Endodermal cell (in vitro differentiated cells): ENCODE results near the gene CPNE5. TPM values are rescaled to one million over a fixed set of nuclear protein-coding genes. Genes with fewer than 3 reads are reported as not detected.

Experiments used
- DNase-seq: peaks from one replicate; pipeline ENCODE4 v3.0.0-alpha.2; 2017
- H3K27ac ChIP-seq: 2 replicates; pipeline ENCODE4 v1.5.1; 2013; ENCODE audit warnings: mild to moderate bottlenecking, low read depth, low read length, moderate library complexity
- H3K27me3 ChIP-seq: 2 replicates; pipeline ENCODE4 v1.6.1; 2013; ENCODE audit warnings: mild to moderate bottlenecking, low read length, moderate library complexity; ENCODE audit not compliant: insufficient read depth, control insufficient read depth, poor library complexity, severe bottlenecking
- H3K36me3 ChIP-seq: 2 replicates; pipeline ENCODE4 v1.7.0; 2013; ENCODE audit warnings: mild to moderate bottlenecking, low read length, moderate library complexity; ENCODE audit not compliant: control insufficient read depth, insufficient read depth
- H3K4me1 ChIP-seq: one replicate; pipeline ENCODE4 v1.7.0; 2013; ENCODE audit warnings: low read length; ENCODE audit not compliant: control insufficient read depth, insufficient read depth
- H3K4me3 ChIP-seq: 2 replicates; pipeline ENCODE4 v1.5.1; 2013; ENCODE audit warnings: mild to moderate bottlenecking, low read length, moderate library complexity
- H3K9ac ChIP-seq: 2 replicates; pipeline ENCODE4 v1.6.1; 2013; ENCODE audit warnings: mild to moderate bottlenecking, low read length, moderate library complexity; ENCODE audit not compliant: poor library complexity, severe bottlenecking; ENCODE audit errors: extremely low read depth
- H3K9me3 ChIP-seq: 2 replicates; pipeline ENCODE4 v1.6.1; 2013; ENCODE audit warnings: mild to moderate bottlenecking, low read length, moderate library complexity; ENCODE audit not compliant: control insufficient read depth
- H3K27ac Mint-ChIP-seq: 2 replicates; pipeline ENCODE4 v1.8.0; 2020; ENCODE audit warnings: mixed read lengths
- H3K27me3 Mint-ChIP-seq: 2 replicates; pipeline ENCODE4 v1.8.0; 2021; ENCODE audit warnings: mild to moderate bottlenecking, mixed read lengths; ENCODE audit not compliant: insufficient read depth
- H3K36me3 Mint-ChIP-seq: 2 replicates; pipeline ENCODE4 v1.8.0; 2020; ENCODE audit warnings: low read depth, mixed read lengths
- H3K4me1 Mint-ChIP-seq: 2 replicates; pipeline ENCODE4 v1.8.0; 2020; ENCODE audit warnings: mixed read lengths
- H3K4me3 Mint-ChIP-seq: 2 replicates; pipeline ENCODE4 v1.8.0; 2020; ENCODE audit warnings: mild to moderate bottlenecking, moderate library complexity, mixed read lengths
- H3K9me3 Mint-ChIP-seq: 2 replicates; pipeline ENCODE4 v1.8.0; 2020; ENCODE audit warnings: mild to moderate bottlenecking, mixed read lengths
- WGBS, 2 experiments: methylation state at CpG; one replicate each; pipeline versions ENCODE4 v1.1.5 to v1.1.7; 2013; ENCODE audit warnings: missing lambda C conversion rate in 2 of 2, mixed read lengths in 1 of 2; ENCODE audit not compliant: insufficient coverage in 1 of 2, insufficient read length in 1 of 2; 5-methylcytosine and 5-hydroxymethylcytosine counted together
- total RNA-seq, 2 donors: library from RNA; stranded (reverse); fragmentation: NEBNext Ultra II Directional in 1 of 2; extraction: Animal tissue kit (Norgen Biotek cat#: 25700) in 1 of 2; gene quantifications; 2 replicates in 1 of 2; 3 replicates in 1 of 2; pipeline ENCODE4 v1.2.1, GENCODE V29; 2021
- TF ChIP-seq, protein P1 (sequence below): fragments of 200-600 bp; sonication (generic); conservative IDR thresholded peaks from 2 replicates; pipeline ENCODE4 v1.5.0; 2021; ENCODE audit warnings: antibody characterized with exemption, mild to moderate bottlenecking

Gene CPNE5
- total RNA-seq, 2 donors from 2014 or later = 0.26 to 0.42 TPM

DNA sequence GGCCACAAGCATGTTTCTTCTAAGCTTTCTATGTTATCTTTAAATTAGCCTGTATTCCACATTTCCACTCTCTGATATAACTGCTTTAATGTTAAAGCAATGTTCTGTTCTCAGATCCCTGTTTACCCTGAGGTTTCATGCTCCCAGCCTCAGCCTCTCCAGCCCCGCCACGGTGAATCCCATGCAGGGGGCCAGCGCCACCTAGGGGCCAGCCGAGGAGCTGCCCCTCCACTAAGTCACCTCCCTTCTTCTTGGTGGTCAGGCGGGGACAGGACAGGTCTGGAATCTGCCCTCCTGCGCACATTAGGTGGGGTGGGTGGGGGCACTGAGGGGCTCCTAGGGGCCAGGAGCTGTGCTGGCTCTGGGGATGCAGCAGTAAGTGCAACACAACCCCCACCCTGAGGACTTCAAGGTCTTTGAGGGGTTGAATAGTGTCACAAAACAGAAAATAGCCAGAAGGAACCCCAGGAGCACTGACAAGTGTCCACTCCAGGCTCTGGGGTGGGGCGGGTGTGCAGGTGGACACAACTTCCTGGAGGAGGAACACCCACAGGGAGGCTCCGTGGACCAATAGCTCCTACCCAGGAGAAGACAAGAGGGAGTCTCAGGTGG is 80.0 kb downstream of the CPNE5 start:
- no peaks in the 10 kb centered on the region for H3K36me3 ChIP-seq
- H3K4me1 ChIP-seq = no peaks in the 10 kb centered on the region
- Mint-ChIP-seq H3K9me3 (no peaks in the 10 kb centered on the region), H3K4me1 (peaks cover 3% of the 10 kb centered on the region), H3K4me3 (no peak overlapping the region), H3K36me3 (no peaks in the 10 kb centered on the region), H3K27me3 (peaks cover 2% of the 10 kb centered on the region), H3K27ac (no peak overlapping the region)
- TF ChIP-seq, protein P1, sequence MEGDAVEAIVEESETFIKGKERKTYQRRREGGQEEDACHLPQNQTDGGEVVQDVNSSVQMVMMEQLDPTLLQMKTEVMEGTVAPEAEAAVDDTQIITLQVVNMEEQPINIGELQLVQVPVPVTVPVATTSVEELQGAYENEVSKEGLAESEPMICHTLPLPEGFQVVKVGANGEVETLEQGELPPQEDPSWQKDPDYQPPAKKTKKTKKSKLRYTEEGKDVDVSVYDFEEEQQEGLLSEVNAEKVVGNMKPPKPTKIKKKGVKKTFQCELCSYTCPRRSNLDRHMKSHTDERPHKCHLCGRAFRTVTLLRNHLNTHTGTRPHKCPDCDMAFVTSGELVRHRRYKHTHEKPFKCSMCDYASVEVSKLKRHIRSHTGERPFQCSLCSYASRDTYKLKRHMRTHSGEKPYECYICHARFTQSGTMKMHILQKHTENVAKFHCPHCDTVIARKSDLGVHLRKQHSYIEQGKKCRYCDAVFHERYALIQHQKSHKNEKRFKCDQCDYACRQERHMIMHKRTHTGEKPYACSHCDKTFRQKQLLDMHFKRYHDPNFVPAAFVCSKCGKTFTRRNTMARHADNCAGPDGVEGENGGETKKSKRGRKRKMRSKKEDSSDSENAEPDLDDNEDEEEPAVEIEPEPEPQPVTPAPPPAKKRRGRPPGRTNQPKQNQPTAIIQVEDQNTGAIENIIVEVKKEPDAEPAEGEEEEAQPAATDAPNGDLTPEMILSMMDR = peak; percentile 97
- no peak overlapping the region for H3K9ac ChIP-seq
- no peak overlapping the region for H3K27ac ChIP-seq
- H3K9me3 ChIP-seq = no peaks in the 10 kb centered on the region
- peak; percentile 95 for DNase-seq
- WGBS, 2 experiments = 10 to 24% methylated on average over 4 to 8 of the region's 8 CpGs
- no peak overlapping the region for H3K4me3 ChIP-seq
- no peaks in the 10 kb centered on the region for H3K27me3 ChIP-seq

DNA sequence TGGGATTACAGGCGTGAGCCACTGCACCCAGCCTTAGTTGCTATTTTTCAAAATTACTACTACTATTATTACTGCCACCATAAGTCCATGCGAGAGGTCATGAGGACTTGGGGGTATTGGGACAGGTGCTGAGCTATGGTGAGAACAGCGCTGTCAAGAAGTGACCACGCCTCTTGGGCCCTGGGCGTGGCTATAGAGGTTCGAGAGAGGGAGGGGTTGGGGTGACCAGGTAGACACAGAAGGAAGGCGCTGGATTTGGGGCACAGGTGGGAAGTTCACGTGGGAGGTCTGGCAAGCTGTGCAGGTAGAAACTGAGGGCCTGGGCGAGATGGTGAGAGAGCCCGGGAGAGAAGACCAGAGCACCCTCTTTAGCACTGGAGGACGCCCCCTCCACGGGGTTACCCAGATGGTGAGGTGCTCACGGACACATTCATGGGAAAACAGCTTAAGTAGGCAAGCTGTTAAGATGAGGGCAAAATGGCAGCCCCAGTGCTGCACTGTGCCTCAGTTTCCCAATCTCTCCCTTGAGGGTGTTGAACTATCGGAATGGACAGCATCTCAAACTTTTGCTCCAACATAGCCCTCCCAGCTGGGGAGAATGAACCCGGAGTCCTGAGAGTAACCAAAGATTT is 80.6 kb downstream of the CPNE5 start:
- Mint-ChIP-seq H3K4me1 (peaks cover 3% of the 10 kb centered on the region), H3K27me3 (peaks cover 2% of the 10 kb centered on the region), H3K4me3 (no peak overlapping the region), H3K36me3 (no peaks in the 10 kb centered on the region), H3K27ac (no peak overlapping the region), H3K9me3 (no peaks in the 10 kb centered on the region)
- 82 to 88% methylated on average over 13 to 15 of the region's 15 CpGs for WGBS, 2 experiments
- Histone ChIP-seq H3K9me3 (no peaks in the 10 kb centered on the region), H3K4me3 (no peak overlapping the region), H3K27ac (no peak overlapping the region), H3K9ac (no peak overlapping the region), H3K36me3 (no peaks in the 10 kb centered on the region), H3K27me3 (no peaks in the 10 kb centered on the region), H3K4me1 (no peaks in the 10 kb centered on the region)
- DNase-seq = peak; percentile 72
- TF ChIP-seq, protein P1 = no peak

DNA sequence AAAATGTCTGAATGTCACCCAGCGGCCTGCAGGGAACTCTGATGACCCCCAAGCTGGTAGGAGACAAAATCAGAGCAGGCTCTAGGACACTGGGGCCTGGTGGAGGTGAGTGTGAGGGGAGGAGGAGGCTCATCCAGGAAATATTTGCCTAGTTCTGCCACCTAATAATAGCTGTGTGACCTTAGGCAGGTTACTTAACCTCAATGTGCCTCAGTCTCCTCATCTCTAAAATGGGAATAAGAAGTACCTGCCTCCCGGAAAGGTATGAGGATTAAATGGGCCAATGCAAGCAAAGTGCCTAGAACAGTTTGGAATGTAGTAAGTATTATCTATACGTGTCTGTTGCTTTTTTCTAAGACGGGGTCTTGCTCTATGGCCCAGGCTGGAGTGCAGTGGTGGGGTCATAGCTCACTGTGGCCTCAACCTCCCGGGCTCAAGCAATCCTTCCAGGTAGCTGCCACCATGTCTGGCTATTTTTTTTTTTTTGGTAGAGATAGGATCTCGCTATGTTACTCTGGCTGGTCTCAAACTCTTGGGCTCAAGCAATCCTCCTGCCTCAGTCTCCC is 81.2 kb downstream of the CPNE5 start:
- TF ChIP-seq, protein P1 = no peak
- Histone ChIP-seq H3K27ac (no peak overlapping the region), H3K9me3 (no peaks in the 10 kb centered on the region), H3K9ac (no peak overlapping the region), H3K4me1 (no peaks in the 10 kb centered on the region), H3K27me3 (no peaks in the 10 kb centered on the region), H3K4me3 (no peak overlapping the region), H3K36me3 (no peaks in the 10 kb centered on the region)
- no peak for DNase-seq
- Mint-ChIP-seq H3K36me3 (no peaks in the 10 kb centered on the region), H3K4me1 (peaks cover 3% of the 10 kb centered on the region), H3K27ac (no peak overlapping the region), H3K27me3 (peaks cover 2% of the 10 kb centered on the region), H3K4me3 (no peak overlapping the region), H3K9me3 (no peaks in the 10 kb centered on the region)
- 74 to 79% methylated on average over 6 of the region's 6 CpGs for WGBS, 2 experiments
